GM19324 (cell line): ENCODE measurements around the gene SGSH.

ENCODE experiments used
- ATAC-seq: cut with Tn5 transposase; IDR thresholded peaks from one replicate; pipeline ENCODE4 v1.9.1; 2021; ENCODE audit warnings: mild to moderate bottlenecking, moderate library complexity; ENCODE audit not compliant: unreplicated experiment, low FRiP score

The SGSH gene

DNA sequence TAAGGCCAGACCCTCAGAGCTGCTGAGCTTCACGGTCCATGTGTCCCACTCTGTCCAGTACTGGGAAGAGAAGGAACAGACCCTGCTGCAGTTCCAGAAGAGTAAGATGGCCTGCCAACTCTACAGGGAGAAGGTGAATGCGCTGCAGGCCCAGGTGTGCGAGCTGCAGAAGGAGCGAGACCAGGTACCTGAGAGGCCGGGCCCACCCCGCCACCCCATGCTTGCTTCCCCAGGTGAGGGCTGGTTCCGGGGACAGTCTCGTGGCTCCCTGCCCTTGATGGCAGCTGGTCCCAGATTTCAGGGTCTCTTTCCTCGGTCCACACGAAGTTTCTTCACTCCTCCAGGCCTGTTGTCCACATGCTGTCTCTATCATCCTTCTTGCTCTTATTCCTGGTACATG, 29.4 kb downstream of the SGSH start:
- no peak for ATAC-seq

- no peak for ATAC-seq
Measured at GRCh38 chr17:80189611-80190010, 30.5 kb downstream of the SGSH start.

- no peak for ATAC-seq
Measured at GRCh38 chr17:80187515-80187941, 32.6 kb downstream of the SGSH start.

- ATAC-seq, result no peak
Measured at GRCh38 chr17:80187090-80187489, 33.0 kb downstream of the SGSH start.

- no peak for ATAC-seq
Measured at GRCh38 chr17:80185968-80186367, 34.2 kb downstream of the SGSH start.

- ATAC-seq, result no peak
Measured at GRCh38 chr17:80184423-80184714, 35.8 kb downstream of the SGSH start.

DNA sequence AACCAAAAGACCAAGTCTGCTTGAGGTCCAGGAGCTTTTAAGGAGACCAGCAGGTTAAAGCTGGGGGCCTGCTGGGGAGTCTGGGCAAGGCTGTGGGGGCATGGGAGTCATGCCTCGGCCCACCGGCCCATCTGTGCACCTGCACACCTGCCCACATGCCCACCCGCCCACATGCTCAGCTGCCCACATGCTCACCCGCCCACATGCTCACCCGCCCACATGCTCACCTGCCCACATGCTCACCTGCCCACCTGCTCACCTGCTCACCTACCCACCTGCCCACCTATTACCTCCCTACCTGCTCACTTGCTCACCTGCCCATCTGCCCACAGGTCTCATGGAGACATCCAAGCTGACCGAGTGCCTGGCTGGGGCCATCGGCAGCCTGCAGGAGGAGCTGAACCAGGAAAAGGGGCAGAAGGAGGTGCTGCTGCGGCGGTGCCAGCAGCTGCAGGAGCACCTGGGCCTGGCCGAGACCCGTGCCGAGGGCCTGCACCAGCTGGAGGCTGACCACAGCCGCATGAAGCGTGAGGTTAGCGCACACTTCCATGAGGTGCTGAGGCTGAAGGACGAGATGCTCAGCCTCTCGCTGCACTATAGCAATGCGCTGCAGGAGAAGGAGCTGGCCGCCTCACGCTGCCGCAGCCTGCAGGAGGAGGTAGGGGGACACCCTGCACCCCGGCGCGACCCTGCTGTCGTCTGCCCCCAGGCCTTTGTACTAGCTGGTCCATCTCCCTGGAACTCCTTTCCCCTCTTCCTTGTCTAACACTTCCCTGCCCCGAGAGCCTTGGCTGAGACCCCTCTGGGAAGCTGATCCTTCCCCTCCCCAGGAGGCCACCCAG, 36.3 kb downstream of the SGSH start:
- ATAC-seq, result no peak

- no peak for ATAC-seq
Measured at GRCh38 chr17:80182845-80183223, 37.3 kb downstream of the SGSH start.

DNA sequence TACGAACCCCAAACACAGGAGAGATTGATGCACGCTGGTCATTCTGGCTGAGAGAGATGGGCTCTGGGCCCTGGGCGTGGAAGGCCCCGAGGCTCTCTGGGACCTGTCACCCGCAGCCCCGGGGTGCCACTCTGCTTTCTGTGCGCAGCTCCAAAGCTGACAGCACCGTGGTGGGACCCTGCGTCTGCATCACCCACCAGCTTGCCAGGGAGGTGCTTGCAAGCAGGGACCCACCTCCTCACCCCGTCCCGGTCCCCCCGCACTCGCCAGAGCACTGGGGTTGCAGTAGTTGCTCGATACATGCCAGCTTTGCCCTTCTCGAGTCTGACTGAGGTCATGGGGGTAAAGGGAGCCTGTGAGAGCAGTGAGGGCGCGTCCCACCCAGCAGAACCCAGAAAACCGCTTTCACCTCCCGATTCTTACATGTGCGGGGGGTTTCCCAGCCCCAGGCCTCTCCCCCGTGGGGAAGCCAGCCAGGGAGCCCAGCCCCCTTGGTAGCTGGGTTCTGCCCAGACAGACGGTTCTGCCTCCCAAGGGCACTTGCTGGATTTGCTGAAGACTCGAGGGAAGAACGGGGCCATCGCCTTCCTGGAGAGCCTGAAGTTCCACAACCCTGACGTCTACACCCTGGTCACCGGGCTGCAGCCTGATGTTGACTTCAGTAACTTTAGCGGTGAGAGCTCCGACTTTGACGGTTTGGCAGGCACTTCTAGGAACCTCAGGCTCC, 37.9 kb downstream of the SGSH start:
- ATAC-seq, result no peak

- no peak for ATAC-seq
Measured at GRCh38 chr17:80181431-80181830, 38.7 kb downstream of the SGSH start.

DNA sequence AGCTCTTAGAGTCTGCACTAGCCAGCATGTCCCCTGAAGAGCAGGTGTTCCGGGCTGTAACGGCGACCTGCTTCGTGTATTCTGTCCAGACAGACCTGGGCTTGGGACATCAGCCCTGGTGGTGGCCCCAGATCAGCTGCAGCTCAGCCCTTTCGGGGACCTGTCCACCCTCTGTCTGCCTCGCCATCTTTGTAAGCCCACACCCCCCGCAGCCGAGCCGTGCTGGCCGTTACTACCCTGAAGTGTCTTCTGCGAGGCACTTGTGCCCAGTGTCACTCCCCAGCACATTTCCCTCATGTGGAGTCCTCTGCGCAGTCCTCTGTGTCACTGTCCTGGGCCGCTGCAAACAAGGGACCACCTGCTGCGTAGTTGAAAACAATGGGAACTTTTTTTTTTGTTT, 39.9 kb downstream of the SGSH start:
- ATAC-seq, result no peak

- no peak for ATAC-seq
Measured at GRCh38 chr17:80177986-80178595, 42.0 kb downstream of the SGSH start.

DNA sequence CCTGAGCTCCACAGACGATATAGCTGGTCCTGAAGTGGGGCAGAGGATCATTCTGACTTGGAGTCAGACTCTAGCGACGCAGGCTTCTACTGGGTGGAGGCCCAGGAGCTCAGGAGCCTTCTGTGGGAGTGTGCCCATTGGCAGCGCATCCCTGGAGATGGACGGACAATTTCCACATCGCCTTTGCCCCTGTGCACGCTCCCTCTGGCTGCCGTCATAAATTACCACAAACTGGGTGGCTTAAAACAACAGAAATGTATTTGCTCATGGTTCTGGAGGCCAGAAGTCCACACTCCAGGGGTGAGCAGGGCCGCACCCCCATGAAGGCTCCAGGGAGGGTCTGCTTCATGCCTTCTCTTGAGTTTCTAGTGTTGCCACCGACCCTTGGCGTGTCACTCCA, 43.4 kb downstream of the SGSH start:
- no peak for ATAC-seq

GRCh38 chr17:80173916-80174315, 46.2 kb downstream of the SGSH start:
- no peak for ATAC-seq

GRCh38 chr17:80173126-80173525, 47.0 kb downstream of the SGSH start:
- no peak for ATAC-seq

GRCh38 chr17:80171681-80172080, 48.5 kb downstream of the SGSH start:
- ATAC-seq, result no peak

- ATAC-seq, result no peak
Measured at GRCh38 chr17:80169784-80170500, 50.2 kb downstream of the SGSH start, which contains the start of gene CARD14. Gene CARD14 (plus strand): TSS chr17:80170030. CDS start chr17:80181439, 11,409 bp downstream.

DNA sequence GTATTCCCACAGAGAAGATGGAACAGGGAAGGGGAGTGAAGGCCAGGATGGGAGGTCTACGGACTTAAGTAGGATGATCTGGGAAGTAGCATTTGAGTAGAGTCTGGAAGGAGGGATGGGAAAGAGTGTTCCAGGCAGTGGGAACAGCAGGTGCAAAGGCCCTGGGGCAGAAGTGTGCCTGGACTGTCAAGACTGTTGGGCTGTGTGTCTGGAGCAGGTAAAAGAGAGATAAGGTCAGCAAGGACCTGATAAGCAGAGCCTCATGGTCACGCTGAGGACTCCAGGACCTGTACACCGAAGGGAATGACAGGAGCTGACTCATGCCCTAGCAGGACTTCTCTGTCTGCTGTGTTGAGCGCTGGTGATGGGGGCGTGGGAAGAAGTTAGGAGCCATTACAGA, 51.0 kb downstream of the SGSH start:
- ATAC-seq, result no peak

- ATAC-seq, result no peak
Measured at GRCh38 chr17:80168371-80168770, 51.8 kb downstream of the SGSH start.

GRCh38 chr17:80166446-80166845, 53.7 kb downstream of the SGSH start:
- no peak for ATAC-seq

GRCh38 chr17:80164185-80164584, 55.9 kb downstream of the SGSH start:
- no peak for ATAC-seq
